Fibroblast of skin of right biceps (primary cell): ENCODE data around the gene MNS1.
"Not testable (repeated sequence)": the region's sequence is repeated elsewhere in the genome, so short reads cannot be mapped to it uniquely, and the experiment has no call there.

ENCODE experiments used
- DNase-seq: peaks from one replicate; pipeline ENCODE4 v3.0.0-alpha.2; 2013

MNS1 gene

GRCh38 chr15:56445746-56446145 lies 19.2 kb downstream of the MNS1 start:
- DNase-seq = no peak

GRCh38 chr15:56442354-56442753 lies 22.6 kb downstream of the MNS1 start:
- no peak for DNase-seq

GRCh38 chr15:56440214-56440770 lies 24.6 kb downstream of the MNS1 start:
- DNase-seq = no peak

- DNase-seq = no peak
Observed at GRCh38 chr15:56432304-56432703, 32.6 kb downstream of the MNS1 start.

GRCh38 chr15:56428821-56429458 lies 36.0 kb downstream of the MNS1 start:
- DNase-seq = peak; percentile 29

- DNase-seq = no peak
Observed at GRCh38 chr15:56425976-56426375, 39.0 kb downstream of the MNS1 start.

- no peak for DNase-seq
Observed at GRCh38 chr15:56425276-56425675, 39.7 kb downstream of the MNS1 start.

- not testable (repeated sequence) for DNase-seq
Observed at GRCh38 chr15:56413114-56413733, 51.7 kb downstream of the MNS1 start.

- no peak for DNase-seq
Observed at GRCh38 chr15:56411122-56411749, 53.7 kb downstream of the MNS1 start.

- DNase-seq = no peak
Observed at GRCh38 chr15:56410721-56411120, 54.2 kb downstream of the MNS1 start.

GRCh38 chr15:56399209-56399608 lies 65.7 kb downstream of the MNS1 start:
- DNase-seq = not testable (repeated sequence)

GRCh38 chr15:56397325-56397724 lies 67.6 kb downstream of the MNS1 start:
- not testable (repeated sequence) for DNase-seq

GRCh38 chr15:56394909-56395308 lies 70.0 kb downstream of the MNS1 start:
- no peak for DNase-seq

- DNase-seq = no peak
Observed at GRCh38 chr15:56393277-56393676, 71.7 kb downstream of the MNS1 start.

GRCh38 chr15:56390739-56391267 lies 74.1 kb downstream of the MNS1 start:
- DNase-seq = peak; percentile 50

- no peak for DNase-seq
Observed at GRCh38 chr15:56385908-56386307, 79.0 kb downstream of the MNS1 start.

GRCh38 chr15:56383010-56383409 lies 81.9 kb downstream of the MNS1 start:
- no peak for DNase-seq
